ENCODE measurements around the gene P2RY2.

GRCh38 chr11:73281201-73281741 lies 63.2 kb downstream of the P2RY2 start:
- TF ChIP-seq, protein P1, sequence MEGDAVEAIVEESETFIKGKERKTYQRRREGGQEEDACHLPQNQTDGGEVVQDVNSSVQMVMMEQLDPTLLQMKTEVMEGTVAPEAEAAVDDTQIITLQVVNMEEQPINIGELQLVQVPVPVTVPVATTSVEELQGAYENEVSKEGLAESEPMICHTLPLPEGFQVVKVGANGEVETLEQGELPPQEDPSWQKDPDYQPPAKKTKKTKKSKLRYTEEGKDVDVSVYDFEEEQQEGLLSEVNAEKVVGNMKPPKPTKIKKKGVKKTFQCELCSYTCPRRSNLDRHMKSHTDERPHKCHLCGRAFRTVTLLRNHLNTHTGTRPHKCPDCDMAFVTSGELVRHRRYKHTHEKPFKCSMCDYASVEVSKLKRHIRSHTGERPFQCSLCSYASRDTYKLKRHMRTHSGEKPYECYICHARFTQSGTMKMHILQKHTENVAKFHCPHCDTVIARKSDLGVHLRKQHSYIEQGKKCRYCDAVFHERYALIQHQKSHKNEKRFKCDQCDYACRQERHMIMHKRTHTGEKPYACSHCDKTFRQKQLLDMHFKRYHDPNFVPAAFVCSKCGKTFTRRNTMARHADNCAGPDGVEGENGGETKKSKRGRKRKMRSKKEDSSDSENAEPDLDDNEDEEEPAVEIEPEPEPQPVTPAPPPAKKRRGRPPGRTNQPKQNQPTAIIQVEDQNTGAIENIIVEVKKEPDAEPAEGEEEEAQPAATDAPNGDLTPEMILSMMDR (conservative IDR thresholded peaks at IDR 0.05; ENCODE audit: low read length), result no peak
- TF ChIP-seq EZH2phosphoT487 (IDR thresholded peaks at IDR 0.05; ENCODE audit: borderline replicate concordance, low read depth, low read length), result no peak

Measured in OCI-LY7 (cell line).